Mesodermal cell (in vitro differentiated cells): ENCODE data around the gene LRRC34.

Experiments
- H3K27ac ChIP-seq: 2 replicates; pipeline ENCODE4 v1.7.0; 2013; ENCODE audit warnings: mild to moderate bottlenecking, low read depth, low read length, moderate library complexity; ENCODE audit not compliant: severe bottlenecking
- H3K36me3 ChIP-seq: 2 replicates; pipeline ENCODE4 v1.7.1; 2013; ENCODE audit warnings: mild to moderate bottlenecking, low read length, moderate library complexity; ENCODE audit not compliant: control insufficient read depth, insufficient read depth
- H3K4me1 ChIP-seq: one replicate; pipeline ENCODE4 v1.7.1; 2013; ENCODE audit warnings: mild to moderate bottlenecking, low read length; ENCODE audit not compliant: insufficient read depth, control insufficient read depth, poor library complexity, severe bottlenecking
- H3K4me3 ChIP-seq: 2 replicates; pipeline ENCODE4 v1.7.0; 2013; ENCODE audit warnings: low read length, control low read depth, mild to moderate bottlenecking; ENCODE audit not compliant: insufficient read depth, poor library complexity, severe bottlenecking; ENCODE audit errors: extremely low read depth
- H3K9me3 ChIP-seq: 2 replicates; pipeline ENCODE4 v1.7.1; 2013; ENCODE audit warnings: mild to moderate bottlenecking, low read length, moderate library complexity; ENCODE audit not compliant: control insufficient read depth
- WGBS, 2 experiments: methylation state at CpG; one replicate each; pipeline ENCODE4 v1.1.5; 2013; ENCODE audit warnings: missing lambda C conversion rate in 2 of 2; ENCODE audit not compliant: insufficient coverage in 2 of 2; 5-methylcytosine and 5-hydroxymethylcytosine counted together

Gene LRRC34

GRCh38 chr3:169838511-169839030 lies 25.9 kb upstream of the LRRC34 start:
- Histone ChIP-seq H3K36me3 (no peaks in the 10 kb centered on the region), H3K27ac (no peak overlapping the region), H3K4me1 (no peaks in the 10 kb centered on the region), H3K9me3 (no peaks in the 10 kb centered on the region), H3K4me3 (no peak overlapping the region)
- no CpG with 5 or more reads among the region's 1 CpG for WGBS, 2 experiments

DNA sequence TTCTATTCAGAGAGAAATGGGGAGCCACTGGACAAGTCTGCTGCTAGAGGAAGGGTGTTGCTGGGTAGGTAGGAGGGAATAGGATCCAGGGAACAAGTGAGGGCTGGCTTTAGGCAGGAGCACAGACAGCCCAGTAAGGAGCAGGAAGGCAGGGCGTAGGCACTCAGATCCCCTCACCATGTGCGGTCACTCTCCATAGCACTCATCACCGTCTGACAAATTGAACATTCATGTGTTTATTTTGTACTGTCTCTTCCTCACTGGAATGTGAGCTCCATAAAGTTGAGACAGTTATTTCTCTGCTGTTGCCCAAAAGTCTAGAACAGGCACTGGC lies 24.2 kb upstream of the LRRC34 start:
- no peaks in the 10 kb centered on the region for H3K36me3 ChIP-seq
- no peaks in the 10 kb centered on the region for H3K9me3 ChIP-seq
- H3K4me3 ChIP-seq, result no peak overlapping the region
- H3K27ac ChIP-seq, result peak overlapping the region; percentile 64
- H3K4me1 ChIP-seq, result no peaks in the 10 kb centered on the region
- 100% methylated on average over 2 of the region's 3 CpGs; no CpG with 5 or more reads in 1 of the 2 experiments for WGBS, 2 experiments

- no peaks in the 10 kb centered on the region for H3K9me3 ChIP-seq
- 77% methylated on average over 4 of the region's 5 CpGs for WGBS, 2 experiments
- H3K36me3 ChIP-seq, result no peaks in the 10 kb centered on the region
- peak overlapping the region; percentile 64 for H3K27ac ChIP-seq
- no peak overlapping the region for H3K4me3 ChIP-seq
- no peaks in the 10 kb centered on the region for H3K4me1 ChIP-seq
Observed at GRCh38 chr3:169836078-169836941, 23.6 kb upstream of the LRRC34 start.

GRCh38 chr3:169835533-169835932 lies 22.8 kb upstream of the LRRC34 start:
- Histone ChIP-seq H3K36me3 (no peaks in the 10 kb centered on the region), H3K27ac (no peak overlapping the region), H3K9me3 (no peaks in the 10 kb centered on the region), H3K4me3 (no peak overlapping the region), H3K4me1 (no peaks in the 10 kb centered on the region)
- 88 to 95% methylated on average over 1 of the region's 1 CpG for whole genome bisulfite sequencing, 2 experiments

GRCh38 chr3:169827712-169828111 lies 15.0 kb upstream of the LRRC34 start:
- Histone ChIP-seq H3K27ac (no peak overlapping the region), H3K36me3 (no peaks in the 10 kb centered on the region), H3K4me1 (no peaks in the 10 kb centered on the region), H3K4me3 (no peak overlapping the region), H3K9me3 (no peaks in the 10 kb centered on the region)
- WGBS, 2 experiments, result 89 to 91% methylated on average over 3 of the region's 4 CpGs

DNA sequence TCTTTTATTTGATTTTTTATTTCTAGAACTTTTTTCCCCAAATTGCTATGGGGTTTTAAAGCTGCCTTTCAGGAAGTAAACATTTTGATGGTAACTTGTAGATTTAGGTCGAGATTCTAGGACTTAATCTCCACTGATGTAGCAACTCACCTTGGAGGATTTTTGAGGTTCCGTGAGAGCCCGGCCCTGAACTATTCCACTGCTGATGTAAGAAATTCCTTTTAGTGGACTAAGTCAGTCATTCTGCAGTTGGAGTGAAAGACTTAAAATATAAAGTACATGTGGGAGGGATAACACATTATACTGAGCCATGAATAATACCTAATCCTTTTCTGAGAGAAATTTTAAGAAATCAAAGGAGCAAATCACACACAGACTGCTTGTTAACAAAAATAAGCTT lies 12.6 kb upstream of the LRRC34 start:
- WGBS, 2 experiments, result 93% methylated on average over 3 of the region's 3 CpGs; no CpG with 5 or more reads in 1 of the 2 experiments
- Histone ChIP-seq H3K36me3 (no peaks in the 10 kb centered on the region), H3K27ac (no peak overlapping the region)

DNA sequence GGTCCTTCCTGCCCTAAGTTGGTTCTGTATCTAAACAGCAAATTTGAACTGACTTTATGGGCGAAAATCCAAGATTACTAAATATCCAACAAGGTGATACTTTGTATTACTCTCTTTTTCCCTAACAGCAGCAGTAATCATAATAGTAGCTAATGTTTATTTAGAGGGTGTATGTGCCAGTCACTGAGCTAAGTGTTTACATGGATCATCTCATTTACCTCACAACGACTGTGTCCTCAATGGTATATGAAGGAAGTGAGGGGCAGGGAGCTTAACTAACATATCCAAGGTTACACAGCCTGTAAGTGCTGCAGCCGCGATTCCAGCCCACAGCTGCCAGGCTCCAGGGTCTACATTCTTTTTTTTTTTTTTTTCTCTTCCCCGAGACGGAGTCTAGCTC lies 10.3 kb upstream of the LRRC34 start:
- Histone ChIP-seq H3K9me3 (no peaks in the 10 kb centered on the region), H3K4me1 (peaks cover 8% of the 10 kb centered on the region), H3K36me3 (no peaks in the 10 kb centered on the region), H3K27ac (no peak overlapping the region), H3K4me3 (no peak overlapping the region)
- WGBS, 2 experiments, result 100% methylated on average over 2 of the region's 6 CpGs

More for the DNA sequence above, 12.6 kb upstream of the LRRC34 start:
- H3K4me3 ChIP-seq, result no peak overlapping the region
- no peaks in the 10 kb centered on the region for H3K4me1 ChIP-seq
- no peaks in the 10 kb centered on the region for H3K9me3 ChIP-seq

- Histone ChIP-seq H3K4me1 (peaks cover 8% of the 10 kb centered on the region), H3K36me3 (no peaks in the 10 kb centered on the region), H3K27ac (no peak overlapping the region), H3K9me3 (no peaks in the 10 kb centered on the region), H3K4me3 (no peak overlapping the region)
- WGBS, 2 experiments, result 91 to 95% methylated on average over 17 to 20 of the region's 20 CpGs
Observed at GRCh38 chr3:169822540-169822939, 9.8 kb upstream of the LRRC34 start.

- H3K4me3 ChIP-seq, result no peak overlapping the region
- 92 to 94% methylated on average over 15 of the region's 15 CpGs for WGBS, 2 experiments
- H3K36me3 ChIP-seq, result no peaks in the 10 kb centered on the region
- H3K27ac ChIP-seq, result no peak overlapping the region
- peaks cover 8% of the 10 kb centered on the region for H3K4me1 ChIP-seq
- H3K9me3 ChIP-seq, result no peaks in the 10 kb centered on the region
Observed at GRCh38 chr3:169822091-169822490, 9.4 kb upstream of the LRRC34 start.

DNA sequence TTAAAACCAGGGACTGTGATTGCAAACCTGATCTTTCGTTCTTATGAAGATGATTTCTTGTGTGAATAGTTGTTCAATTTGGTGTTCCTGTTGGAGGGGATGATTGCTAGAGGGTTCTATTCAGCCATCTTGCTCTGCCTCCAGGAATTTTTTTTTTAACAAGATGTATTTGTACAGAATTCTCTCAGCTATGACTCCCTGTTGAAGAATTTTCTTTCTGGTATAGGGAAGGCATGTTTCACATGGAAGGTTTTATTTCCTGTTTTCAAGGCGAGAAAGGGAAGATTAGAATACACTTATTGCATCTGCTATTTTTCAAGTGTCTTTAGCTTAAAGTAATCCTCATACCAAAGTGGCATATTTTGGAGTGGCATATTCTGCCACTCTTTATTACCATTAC lies 5.6 kb upstream of the LRRC34 start:
- WGBS, 2 experiments, result no CpG with 5 or more reads among the region's 2 CpGs
- H3K4me1 ChIP-seq, result peaks cover 8% of the 10 kb centered on the region
- H3K36me3 ChIP-seq, result no peaks in the 10 kb centered on the region
- H3K27ac ChIP-seq, result no peak overlapping the region
- H3K9me3 ChIP-seq, result peaks cover 13% of the 10 kb centered on the region
- H3K4me3 ChIP-seq, result no peak overlapping the region

DNA sequence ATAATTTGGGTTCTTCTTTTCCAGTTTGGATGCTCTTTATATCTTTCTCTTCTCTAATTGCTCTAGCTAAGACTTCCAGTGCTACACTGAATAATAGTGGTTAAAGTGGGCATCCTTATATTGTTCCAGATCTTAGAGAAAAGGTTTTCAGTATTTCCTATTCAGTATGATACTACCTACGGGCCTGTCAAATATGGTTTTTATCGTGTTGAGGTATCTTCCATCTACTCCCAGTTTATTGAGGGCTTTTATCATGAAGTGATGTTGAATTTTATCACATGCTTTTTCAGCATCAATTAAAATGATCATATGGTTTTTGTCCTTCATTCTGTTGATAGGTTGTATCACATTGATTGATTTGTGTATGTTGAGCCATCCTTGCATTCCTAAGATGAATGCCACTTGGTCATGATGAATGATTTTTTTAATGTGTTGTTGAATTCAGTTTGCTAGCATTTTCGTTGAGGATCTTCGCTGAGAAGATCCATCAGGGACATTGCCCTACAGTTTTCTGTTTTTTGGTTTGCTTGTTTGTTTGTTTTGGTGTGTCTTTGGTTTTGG lies 3.0 kb upstream of the LRRC34 start:
- 86 to 87% methylated on average over 2 of the region's 4 CpGs for WGBS, 2 experiments
- H3K36me3 ChIP-seq, result no peaks in the 10 kb centered on the region
- H3K4me3 ChIP-seq, result no peak overlapping the region
- H3K27ac ChIP-seq, result no peak overlapping the region
- peaks cover 13% of the 10 kb centered on the region for H3K9me3 ChIP-seq
- peaks cover 14% of the 10 kb centered on the region for H3K4me1 ChIP-seq
